BLaER1 treated with 17β-estradiol and CSF1 and Interleukin-3, amounts not matched to agents 10 nM and 100 nM (cell line): ENCODE measurements around the gene TEX26.

Source experiments
- H3K27ac ChIP-seq, 11 experiments: shearing (Covaris generic); formaldehyde crosslinking; 2 replicates each; pipeline ENCODE4 v1.8.1; 2022
- H3K27me3 ChIP-seq, 11 experiments: shearing (Covaris generic); formaldehyde crosslinking; 2 replicates each; pipeline ENCODE4 v1.8.1; 2022
- H3K36me3 ChIP-seq, 11 experiments: shearing (Covaris generic); formaldehyde crosslinking; 2 replicates each; pipeline ENCODE4 v1.8.1; 2022
- H3K4me1 ChIP-seq, 10 experiments: shearing (Covaris generic); formaldehyde crosslinking; 2 replicates each; pipeline ENCODE4 v1.8.1; 2022
- H3K4me2 ChIP-seq, 11 experiments: shearing (Covaris generic); formaldehyde crosslinking; 2 replicates each; pipeline ENCODE4 v1.8.1; 2022
- H3K4me3 ChIP-seq, 10 experiments: shearing (Covaris generic); formaldehyde crosslinking; 2 replicates each; pipeline ENCODE4 v1.8.1; 2022
- H3K9ac ChIP-seq, 11 experiments: shearing (Covaris generic); formaldehyde crosslinking; 2 replicates each; pipeline ENCODE4 v1.8.1; 2022
- H3K9me3 ChIP-seq, 11 experiments: shearing (Covaris generic); formaldehyde crosslinking; replicated peaks in 1 of 11; 2 replicates each; pipeline ENCODE4 v1.8.1; 2022
- H4K20me1 ChIP-seq, 11 experiments: shearing (Covaris generic); formaldehyde crosslinking; 2 replicates each; pipeline ENCODE4 v1.8.1; 2022
- Cebpa-rat ChIP-seq, 11 experiments: shearing (Covaris generic); IDR thresholded peaks; 2 replicates each; pipeline ENCODE4 v1.8.1; 2022

TEX26 gene

GRCh38 chr13:31000889-31001288 lies 68.4 kb downstream of the TEX26 start:
- no peak for TF ChIP-seq Cebpa-rat (IDR thresholded peaks at IDR 0.05)
- Histone ChIP-seq H3K4me1 (0 out of 20 replicates have a peak, but pooled peaks cover 0 to 5% (median 0%) of the 10 kb centered on the region in 10 experiments), H3K4me2 (no peak overlapping the region), H4K20me1 (no peaks in the 10 kb centered on the region), H3K4me3 (no peak overlapping the region), H3K36me3 (no peaks in the 10 kb centered on the region), H3K27me3 (no peaks in the 10 kb centered on the region), H3K9ac (no peak overlapping the region), H3K27ac (no peak overlapping the region), H3K9me3 (peaks cover 0 to 5% (median 0%) of the 10 kb centered on the region in 11 experiments; a peak in 1 of 22 replicates)

DNA sequence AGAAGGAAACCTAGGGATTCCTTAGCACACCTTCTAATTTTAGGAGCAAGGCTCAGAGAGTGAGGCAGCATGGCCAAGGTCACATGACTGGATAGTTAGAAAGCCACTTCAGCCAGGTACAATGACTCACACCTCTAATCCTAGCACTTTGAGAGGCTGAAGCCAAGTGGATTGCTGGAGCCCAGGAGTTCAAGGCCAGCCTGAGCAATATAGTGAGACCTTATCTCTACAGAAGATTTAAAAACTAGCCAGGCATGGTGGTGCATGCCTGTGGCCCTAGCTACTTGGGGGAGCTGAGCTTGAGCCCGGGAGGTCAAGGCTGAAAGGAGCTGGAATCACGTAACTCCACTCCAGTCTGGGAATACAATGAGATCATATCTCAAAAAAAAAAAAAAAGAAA lies 69.2 kb downstream of the TEX26 start:
- Histone ChIP-seq H3K4me1 (0 out of 20 replicates have a peak, but pooled peaks cover 0 to 5% (median 0%) of the 10 kb centered on the region in 10 experiments), H3K27me3 (no peaks in the 10 kb centered on the region), H3K4me3 (no peak overlapping the region), H4K20me1 (no peaks in the 10 kb centered on the region), H3K9me3 (no peaks in the 10 kb centered on the region), H3K4me2 (no peak overlapping the region), H3K9ac (no peak overlapping the region), H3K36me3 (no peaks in the 10 kb centered on the region), H3K27ac (no peak overlapping the region)
- no peak for TF ChIP-seq Cebpa-rat (IDR thresholded peaks at IDR 0.05)

DNA sequence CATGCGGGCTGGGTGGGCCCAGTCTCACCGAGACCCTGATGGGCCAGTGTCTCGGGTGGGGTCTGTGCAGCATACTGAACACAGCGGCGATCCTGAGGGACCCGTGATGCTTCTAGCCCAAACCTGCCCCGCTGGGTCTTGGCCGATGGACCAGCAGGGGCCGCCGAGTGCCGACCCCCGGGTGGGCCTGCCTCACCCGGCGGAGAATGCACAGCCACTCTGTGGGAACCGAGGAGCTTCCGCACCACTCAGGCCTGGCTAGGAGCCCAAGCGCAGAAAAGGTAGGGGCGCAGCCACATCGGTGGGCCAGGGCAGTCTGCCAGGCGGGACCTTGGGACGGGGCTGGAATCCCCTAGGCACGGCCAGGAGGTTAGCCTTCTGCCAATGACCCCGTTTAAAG lies 72.6 kb downstream of the TEX26 start:
- no peak overlapping the region for H3K4me3 ChIP-seq

DNA sequence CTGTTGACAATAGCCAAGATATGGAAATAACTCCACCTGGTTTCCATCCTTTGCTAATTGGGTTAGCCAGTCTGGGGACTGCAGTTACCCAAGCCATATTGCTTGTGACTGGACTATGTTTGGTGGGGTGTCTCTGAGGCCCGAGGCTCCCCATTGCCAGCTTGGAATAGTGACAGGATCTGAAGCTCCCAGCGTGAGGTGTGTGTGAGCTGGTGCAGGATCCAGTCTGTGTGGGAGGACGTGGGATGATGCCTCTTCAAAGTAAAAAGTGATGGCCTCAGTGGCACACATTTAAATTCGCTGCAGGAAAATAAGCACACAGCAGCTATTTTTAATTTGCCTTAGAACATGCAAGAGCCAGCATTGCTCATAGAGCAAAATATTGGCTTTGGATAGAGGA lies 75.0 kb downstream of the TEX26 start:
- no peaks in the 10 kb centered on the region for H3K27me3 ChIP-seq
- H3K4me3 ChIP-seq = no peak overlapping the region
- H3K27ac ChIP-seq = no peak overlapping the region
- H3K9me3 ChIP-seq = no peaks in the 10 kb centered on the region
- no peaks in the 10 kb centered on the region for H4K20me1 ChIP-seq
- H3K4me2 ChIP-seq = peak overlapping the region in 4 of 11 experiments; percentile 14 to 79 (median 52); a peak in 7 of 22 replicates
- H3K36me3 ChIP-seq = no peaks in the 10 kb centered on the region
- H3K9ac ChIP-seq = no peak overlapping the region
- no peak for TF ChIP-seq Cebpa-rat (IDR thresholded peaks at IDR 0.05)
- H3K4me1 ChIP-seq = peaks cover 0 to 41% (median 3%) of the 10 kb centered on the region in 10 experiments; a peak in 11 of 20 replicates

More for the DNA sequence above, 72.6 kb downstream of the TEX26 start:
- Histone ChIP-seq H3K27me3 (no peaks in the 10 kb centered on the region), H3K9ac (no peak overlapping the region), H3K9me3 (no peaks in the 10 kb centered on the region), H3K4me1 (peaks cover 0 to 22% (median 0%) of the 10 kb centered on the region in 10 experiments; a peak in 8 of 20 replicates), H3K4me2 (no peak overlapping the region; a peak in 1 of 22 replicates), H4K20me1 (no peaks in the 10 kb centered on the region), H3K27ac (no peak overlapping the region), H3K36me3 (no peaks in the 10 kb centered on the region)
- no peak for TF ChIP-seq Cebpa-rat (IDR thresholded peaks at IDR 0.05)

DNA sequence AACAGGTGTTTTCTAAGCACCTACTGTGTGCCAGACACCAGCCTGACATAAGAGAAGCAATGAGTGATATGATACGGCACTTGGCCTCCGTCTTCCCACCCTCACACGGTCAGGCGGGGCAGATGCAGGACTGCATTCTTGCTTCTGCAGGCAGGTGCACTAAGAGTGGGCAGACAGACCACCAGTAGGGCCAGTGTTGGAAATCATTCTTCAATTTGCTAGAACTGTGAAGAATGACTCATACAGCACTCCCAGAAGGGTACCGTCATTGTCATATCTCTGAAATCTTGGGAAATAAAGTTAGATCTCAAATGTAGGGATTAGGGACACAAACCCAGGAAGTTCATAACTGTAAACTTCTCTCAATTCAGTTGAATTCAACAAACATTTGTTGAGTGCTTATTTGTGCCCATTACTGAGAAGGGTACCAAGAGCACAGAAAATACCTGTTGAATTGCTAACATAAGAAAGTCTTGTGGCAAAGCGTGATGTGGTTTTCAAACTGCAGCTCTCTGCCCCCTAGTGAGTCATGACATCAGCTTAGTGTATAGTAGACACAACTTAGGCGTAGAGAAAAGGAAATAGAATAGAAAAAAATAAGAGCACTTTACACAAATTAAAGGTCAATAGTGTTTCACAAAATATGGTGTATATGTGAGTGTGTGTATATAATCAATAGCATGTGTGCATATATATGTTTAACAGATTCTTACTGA lies 76.1 kb downstream of the TEX26 start:
- H3K4me1 ChIP-seq = peaks cover 0 to 47% (median 6%) of the 10 kb centered on the region in 10 experiments; a peak in 11 of 20 replicates
- no peak overlapping the region for H3K9ac ChIP-seq
- H3K9me3 ChIP-seq = no peaks in the 10 kb centered on the region
- H3K36me3 ChIP-seq = no peaks in the 10 kb centered on the region
- H4K20me1 ChIP-seq = no peaks in the 10 kb centered on the region
- no peak overlapping the region for H3K4me3 ChIP-seq
- no peak for TF ChIP-seq Cebpa-rat (IDR thresholded peaks at IDR 0.05)
- peak overlapping the region in 1 of 11 experiments; percentile 57; a peak in 3 of 22 replicates for H3K4me2 ChIP-seq
- H3K27ac ChIP-seq = no peak overlapping the region
- H3K27me3 ChIP-seq = no peaks in the 10 kb centered on the region

DNA sequence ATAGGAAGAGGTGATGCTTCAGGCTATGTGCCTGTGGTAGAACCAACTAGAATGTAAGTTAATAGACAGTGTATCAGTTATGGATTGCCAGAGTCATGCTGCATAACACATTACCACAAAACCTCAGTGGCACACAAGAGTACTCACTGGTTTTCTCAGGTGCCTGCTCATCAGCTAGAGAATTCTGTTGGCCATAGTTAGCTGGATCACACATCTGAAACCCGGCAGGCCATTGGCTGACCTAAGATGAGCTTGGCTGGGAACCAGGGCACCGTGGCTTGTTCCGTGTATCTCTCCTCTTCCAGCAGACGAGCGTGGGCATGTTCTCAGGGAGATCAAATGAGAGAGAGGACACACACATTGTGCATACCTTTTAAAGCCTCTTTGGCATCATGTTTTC lies 76.7 kb downstream of the TEX26 start:
- no peak for TF ChIP-seq Cebpa-rat (IDR thresholded peaks at IDR 0.05)

DNA sequence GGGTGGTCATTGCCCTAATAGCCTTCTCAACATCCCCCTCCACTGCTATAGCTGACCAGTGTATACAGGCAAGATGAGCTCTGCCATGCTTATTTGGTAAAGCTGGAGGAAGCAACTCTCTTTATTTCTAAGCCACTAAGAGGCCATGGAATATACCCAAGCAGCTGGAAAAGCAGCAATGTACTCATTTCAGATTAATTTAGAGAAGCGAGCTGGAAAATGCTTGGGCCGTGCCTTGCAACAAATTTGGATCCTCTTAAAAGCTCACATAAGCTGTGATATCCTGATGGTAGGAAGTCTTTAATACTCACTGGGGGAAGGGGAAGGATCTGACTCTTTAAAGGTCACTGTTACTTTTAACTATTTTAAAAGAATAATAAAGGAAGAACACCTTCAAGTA lies 77.8 kb downstream of the TEX26 start:
- H3K4me2 ChIP-seq = peak overlapping the region in 1 of 11 experiments; percentile 53; a peak in 1 of 22 replicates
- H4K20me1 ChIP-seq = no peaks in the 10 kb centered on the region
- H3K4me1 ChIP-seq = peaks cover 0 to 57% (median 6%) of the 10 kb centered on the region in 10 experiments; a peak in 11 of 20 replicates
- H3K4me3 ChIP-seq = no peak overlapping the region
- no peaks in the 10 kb centered on the region for H3K36me3 ChIP-seq
- H3K27me3 ChIP-seq = no peaks in the 10 kb centered on the region
- H3K9ac ChIP-seq = no peak overlapping the region
- no peaks in the 10 kb centered on the region for H3K9me3 ChIP-seq
- H3K27ac ChIP-seq = no peak overlapping the region
- TF ChIP-seq Cebpa-rat (IDR thresholded peaks at IDR 0.05) = no peak

More for the DNA sequence above, 76.7 kb downstream of the TEX26 start:
- H3K27me3 ChIP-seq = no peaks in the 10 kb centered on the region
- H3K4me3 ChIP-seq = no peak overlapping the region
- H3K36me3 ChIP-seq = no peaks in the 10 kb centered on the region
- H3K4me1 ChIP-seq = peaks cover 0 to 54% (median 6%) of the 10 kb centered on the region in 10 experiments; a peak in 11 of 20 replicates
- no peaks in the 10 kb centered on the region for H3K9me3 ChIP-seq
- H3K4me2 ChIP-seq = no peak overlapping the region
- H3K9ac ChIP-seq = no peak overlapping the region
- H4K20me1 ChIP-seq = no peaks in the 10 kb centered on the region
- no peak overlapping the region for H3K27ac ChIP-seq

GRCh38 chr13:31011193-31011860 lies 78.9 kb downstream of the TEX26 start:
- H3K4me2 ChIP-seq = peak overlapping the region in 3 of 11 experiments; percentile 30 to 53 (median 47); a peak in 5 of 22 replicates
- no peak overlapping the region for H3K4me3 ChIP-seq
- H3K9me3 ChIP-seq = no peaks in the 10 kb centered on the region
- H3K9ac ChIP-seq = no peak overlapping the region
- no peaks in the 10 kb centered on the region for H4K20me1 ChIP-seq
- H3K27ac ChIP-seq = 0 out of 22 replicates have a peak overlapping the region, but pooled peaks of 1 of the 11 experiments have one; percentile 17
- TF ChIP-seq Cebpa-rat (IDR thresholded peaks at IDR 0.05) = no peak
- no peaks in the 10 kb centered on the region for H3K36me3 ChIP-seq
- H3K4me1 ChIP-seq = peaks cover 0 to 54% (median 6%) of the 10 kb centered on the region in 10 experiments; a peak in 11 of 20 replicates
- no peaks in the 10 kb centered on the region for H3K27me3 ChIP-seq

DNA sequence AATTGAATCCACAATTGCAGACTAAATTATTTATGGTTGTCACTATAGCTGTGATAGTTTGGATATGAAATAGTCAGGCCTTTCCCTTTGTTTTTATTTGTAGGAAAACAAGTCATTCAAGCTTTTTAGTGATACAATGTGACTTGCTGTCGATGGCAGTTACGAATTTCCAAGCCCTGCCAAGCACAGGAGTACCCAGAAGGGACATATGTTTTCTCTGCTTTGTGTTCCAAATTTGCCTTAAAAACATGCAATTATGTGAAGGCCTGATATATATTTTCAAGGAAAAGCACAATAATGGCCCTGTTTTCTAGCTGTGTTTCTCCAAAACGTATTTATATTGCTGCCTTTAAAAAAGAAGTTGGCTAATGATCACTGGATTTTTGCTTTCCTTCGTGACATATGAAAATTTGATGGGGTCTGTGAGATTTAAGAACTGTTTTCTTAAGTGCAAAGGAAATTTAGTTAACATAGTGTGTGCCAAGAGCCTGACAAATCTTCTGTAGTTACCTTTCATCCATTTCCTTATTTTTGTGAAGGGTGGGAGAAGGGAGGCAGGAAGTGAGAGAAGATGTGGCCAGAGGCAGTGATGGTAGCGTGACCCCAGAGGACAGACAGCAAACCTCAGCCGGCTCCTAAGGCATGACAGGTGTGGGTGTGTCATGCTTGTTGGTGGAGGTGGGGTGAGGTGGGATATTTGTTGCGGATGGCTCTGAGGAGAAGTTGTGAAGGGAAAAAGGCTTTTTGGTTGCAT lies 79.6 kb downstream of the TEX26 start:
- peak overlapping the region in 5 of 11 experiments; percentile 11 to 53 (median 30); a peak in 5 of 22 replicates for H3K4me2 ChIP-seq
- H3K27ac ChIP-seq = no peak overlapping the region
- H3K9me3 ChIP-seq = 0 out of 22 replicates have a peak, but pooled peaks cover 0 to 2% (median 0%) of the 10 kb centered on the region in 11 experiments
- no peaks in the 10 kb centered on the region for H3K27me3 ChIP-seq
- peaks cover 0 to 52% (median 6%) of the 10 kb centered on the region in 10 experiments; a peak in 11 of 20 replicates for H3K4me1 ChIP-seq
- H4K20me1 ChIP-seq = no peaks in the 10 kb centered on the region
- H3K9ac ChIP-seq = no peak overlapping the region
- TF ChIP-seq Cebpa-rat (IDR thresholded peaks at IDR 0.05) = no peak
- no peak overlapping the region for H3K4me3 ChIP-seq
- no peaks in the 10 kb centered on the region for H3K36me3 ChIP-seq
